Tibial artery (tissue), 4 donors: Measurements from ENCODE around the gene NCAM1.

Experiments used
- DNase-seq, 2 donors: peaks; one replicate each; pipeline ENCODE4 v3.0.0-alpha.2; 2019
- H3K27ac ChIP-seq, 2 donors: fragments of 200-600 bp; sonication (generic) in 1 of 2; 1 replicate in 1 of 2; 2 replicates in 1 of 2; pipeline ENCODE4 v1.5.1; 2018 to 2019; ENCODE audit warnings: mild to moderate bottlenecking in 1 of 2
- H3K27me3 ChIP-seq, 2 donors: fragments of 200-600 bp; sonication (generic) in 1 of 2; one replicate each; pipeline versions ENCODE4 v1.5.1 to v1.6.0; 2016 to 2019
- H3K36me3 ChIP-seq, 3 donors: fragments of 200-600 bp; sonication (generic) in 2 of 3; one replicate each; pipeline ENCODE4 v1.5.1; 2016 to 2019; ENCODE audit warnings: mild to moderate bottlenecking in 2 of 3
- H3K4me1 ChIP-seq, 4 donors: fragments of 200-600 bp; sonication (generic) in 2 of 4; 1 replicate in 3 of 4; 2 replicates in 1 of 4; pipeline ENCODE4 v1.5.1; 2016 to 2019
- H3K4me3 ChIP-seq, 2 donors: fragments of 200-600 bp; sonication (generic) in 1 of 2; 1 replicate in 1 of 2; 2 replicates in 1 of 2; pipeline ENCODE4 v1.5.1; 2018 to 2019; ENCODE audit warnings: mild to moderate bottlenecking in 2 of 2
- H3K9me3 ChIP-seq, 3 donors: fragments of 200-600 bp; sonication (generic) in 1 of 3; one replicate each; pipeline ENCODE4 v1.5.1; 2016 to 2019
- intact Hi-C: fragments of 100-400 bp; cut with DNase I; formaldehyde crosslinking; loops from one replicate; pipeline ENCODE4 v1.15.0; 2023; ENCODE audit warnings: low total_unique reads
- TF ChIP-seq, protein P1 (sequence below), 2 experiments: fragments of 200-600 bp in 1 of 2; fragments of 450-650 bp in 1 of 2; IDR thresholded peaks; one replicate each; pipeline ENCODE4 v1.5.1; 2017 to 2019; ENCODE audit warnings: antibody characterized with exemption in 2 of 2, mild to moderate bottlenecking in 1 of 2, moderate library complexity in 1 of 2

NCAM1 gene

DNA sequence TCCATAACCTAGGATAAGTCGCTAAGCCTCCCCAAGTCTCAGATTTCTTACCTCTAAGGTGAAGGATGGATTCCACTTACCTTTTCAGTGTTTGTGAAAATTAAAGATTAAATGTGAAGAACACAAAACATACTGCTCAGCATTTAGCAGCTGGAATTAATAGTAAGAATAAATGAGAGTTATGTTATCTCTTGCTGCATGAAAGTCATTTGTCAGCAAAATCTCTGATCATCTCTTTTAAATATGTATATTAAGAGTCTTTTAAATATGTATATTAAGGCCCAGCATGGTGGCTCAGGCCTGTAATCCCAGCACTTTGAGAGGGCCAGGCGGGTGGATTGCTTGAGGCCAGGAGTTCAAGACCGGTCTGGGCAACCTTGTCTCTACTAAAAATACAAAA lies 280.8 kb downstream of the NCAM1 start:
- Histone ChIP-seq H3K4me1 (peaks cover 0 to 12% (median 0%) of the 10 kb centered on the region in 4 donors), H3K27ac (no peak overlapping the region), H3K4me3 (no peak overlapping the region), H3K27me3 (no peaks in the 10 kb centered on the region), H3K36me3 (no peaks in the 10 kb centered on the region), H3K9me3 (no peaks in the 10 kb centered on the region)
- TF ChIP-seq, protein P1, sequence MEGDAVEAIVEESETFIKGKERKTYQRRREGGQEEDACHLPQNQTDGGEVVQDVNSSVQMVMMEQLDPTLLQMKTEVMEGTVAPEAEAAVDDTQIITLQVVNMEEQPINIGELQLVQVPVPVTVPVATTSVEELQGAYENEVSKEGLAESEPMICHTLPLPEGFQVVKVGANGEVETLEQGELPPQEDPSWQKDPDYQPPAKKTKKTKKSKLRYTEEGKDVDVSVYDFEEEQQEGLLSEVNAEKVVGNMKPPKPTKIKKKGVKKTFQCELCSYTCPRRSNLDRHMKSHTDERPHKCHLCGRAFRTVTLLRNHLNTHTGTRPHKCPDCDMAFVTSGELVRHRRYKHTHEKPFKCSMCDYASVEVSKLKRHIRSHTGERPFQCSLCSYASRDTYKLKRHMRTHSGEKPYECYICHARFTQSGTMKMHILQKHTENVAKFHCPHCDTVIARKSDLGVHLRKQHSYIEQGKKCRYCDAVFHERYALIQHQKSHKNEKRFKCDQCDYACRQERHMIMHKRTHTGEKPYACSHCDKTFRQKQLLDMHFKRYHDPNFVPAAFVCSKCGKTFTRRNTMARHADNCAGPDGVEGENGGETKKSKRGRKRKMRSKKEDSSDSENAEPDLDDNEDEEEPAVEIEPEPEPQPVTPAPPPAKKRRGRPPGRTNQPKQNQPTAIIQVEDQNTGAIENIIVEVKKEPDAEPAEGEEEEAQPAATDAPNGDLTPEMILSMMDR (IDR thresholded peaks at IDR 0.05), result no peak
- no peak for DNase-seq
- intact Hi-C loops, result no loop called here

DNA sequence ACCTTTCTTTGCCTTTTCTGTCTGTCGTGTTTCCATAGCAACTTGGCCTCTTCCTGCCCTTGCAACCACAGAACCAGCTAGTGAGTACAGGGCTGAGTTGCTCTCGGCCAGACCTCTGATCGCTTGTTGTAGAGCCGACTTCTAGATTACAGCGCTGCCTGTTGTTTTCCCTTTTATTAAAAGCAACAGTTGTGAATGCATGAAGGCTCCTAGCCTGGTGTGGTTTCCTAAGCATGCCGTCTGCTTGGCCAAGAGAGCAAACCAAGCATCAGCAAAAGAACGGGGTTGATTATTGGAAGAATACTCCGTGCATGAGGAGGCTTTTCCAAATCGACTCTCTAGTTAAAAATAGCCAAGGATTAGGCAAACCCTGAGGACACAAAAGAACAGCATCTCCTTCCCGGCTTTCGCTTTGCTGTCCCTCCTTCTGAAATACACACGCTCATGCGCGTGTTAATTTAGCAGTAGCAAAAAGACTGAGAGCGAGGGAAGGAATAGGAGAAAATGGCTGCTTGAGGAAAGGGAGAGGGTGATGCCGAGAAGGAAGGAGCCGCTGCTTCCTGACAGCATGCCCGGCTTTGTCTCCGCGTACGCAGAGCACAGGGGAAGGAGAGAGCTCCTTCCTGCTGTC lies 281.7 kb downstream of the NCAM1 start:
- Histone ChIP-seq H3K27ac (peak overlapping the region; percentile 21 to 31), H3K4me3 (peak overlapping the region; percentile 43 to 47)

DNA sequence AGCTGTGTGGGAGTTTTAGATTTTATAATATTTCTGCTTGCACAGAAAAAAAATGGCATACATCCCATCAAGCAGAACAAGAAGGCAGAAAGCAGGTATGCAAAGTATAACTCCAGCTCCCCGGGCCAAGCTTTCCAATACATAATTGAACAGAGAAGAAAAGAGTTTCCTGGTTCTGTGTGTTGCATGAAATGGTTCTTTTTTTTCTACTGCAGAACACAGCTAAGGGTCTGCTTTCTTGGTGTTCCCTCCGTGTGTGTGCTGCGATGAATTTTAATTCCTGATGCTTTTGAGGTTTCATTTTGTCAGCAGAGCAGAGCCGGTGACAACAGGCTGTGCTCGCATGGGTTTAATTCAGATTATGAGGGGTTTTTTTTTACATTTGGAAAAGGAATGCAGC lies 282.5 kb downstream of the NCAM1 start:
- H3K27me3 ChIP-seq, result no peaks in the 10 kb centered on the region
- DNase-seq, result no peak
- peaks cover 0 to 12% (median 0%) of the 10 kb centered on the region in 4 donors for H3K4me1 ChIP-seq
- intact Hi-C loops, result no loop called here
- TF ChIP-seq, protein P1 (IDR thresholded peaks at IDR 0.05), result no peak
- H3K27ac ChIP-seq, result no peak overlapping the region
- no peak overlapping the region for H3K4me3 ChIP-seq
- H3K9me3 ChIP-seq, result no peaks in the 10 kb centered on the region
- no peaks in the 10 kb centered on the region for H3K36me3 ChIP-seq

More for the DNA sequence above, 281.7 kb downstream of the NCAM1 start:
- H3K4me1 ChIP-seq, result peaks cover 0 to 12% (median 0%) of the 10 kb centered on the region in 4 donors
- H3K27me3 ChIP-seq, result no peaks in the 10 kb centered on the region
- intact Hi-C loops, result no loop called here
- H3K9me3 ChIP-seq, result no peaks in the 10 kb centered on the region
- H3K36me3 ChIP-seq, result no peaks in the 10 kb centered on the region
- TF ChIP-seq, protein P1 (IDR thresholded peaks at IDR 0.05), result no peak
- DNase-seq, result no peak

DNA sequence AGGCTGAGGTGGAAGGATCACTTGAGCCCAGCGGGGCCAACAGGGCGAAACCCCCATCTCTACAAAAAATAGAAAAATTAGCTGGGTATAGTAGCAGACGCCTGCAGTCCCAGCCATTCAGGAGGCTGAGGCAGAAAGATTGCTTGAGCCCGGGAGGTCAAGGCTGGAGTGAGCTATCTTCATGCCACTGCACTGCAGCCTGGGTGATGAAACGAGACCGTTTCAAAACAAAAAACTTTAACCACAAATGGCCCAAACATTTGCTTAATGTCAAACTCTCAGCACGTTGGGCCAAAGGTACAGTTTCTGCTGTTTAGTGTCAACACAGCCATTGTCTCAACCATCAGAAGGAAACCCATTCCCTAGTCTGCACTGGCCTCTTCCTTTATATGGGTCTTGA lies 284.0 kb downstream of the NCAM1 start:
- H3K27ac ChIP-seq, result no peak overlapping the region
- H3K27me3 ChIP-seq, result no peaks in the 10 kb centered on the region
- no peaks in the 10 kb centered on the region for H3K36me3 ChIP-seq
- DNase-seq, result no peak
- peaks cover 0 to 12% (median 0%) of the 10 kb centered on the region in 4 donors for H3K4me1 ChIP-seq
- TF ChIP-seq, protein P1 (IDR thresholded peaks at IDR 0.05), result no peak
- intact Hi-C loops, result no loop called here
- no peaks in the 10 kb centered on the region for H3K9me3 ChIP-seq
- no peak overlapping the region for H3K4me3 ChIP-seq

DNA sequence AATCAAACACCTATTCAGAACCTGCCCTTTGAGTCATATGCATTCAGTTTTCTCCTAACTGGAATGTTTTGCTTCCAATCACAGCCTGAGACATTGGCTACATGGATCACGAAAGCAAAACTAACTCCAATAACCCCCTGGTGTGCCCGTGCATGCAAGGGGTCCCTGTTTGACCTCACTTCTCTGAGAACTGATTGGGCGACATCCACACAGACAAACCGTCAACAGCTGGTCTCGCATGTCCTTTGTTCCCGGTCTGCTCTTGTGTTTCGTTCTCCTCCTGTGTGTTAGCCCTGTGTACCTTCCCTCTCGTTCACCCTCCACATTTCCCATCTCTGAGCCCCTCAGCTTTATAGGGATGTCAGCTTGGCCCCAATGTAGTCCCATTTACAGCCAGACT lies 286.0 kb downstream of the NCAM1 start:
- DNase-seq, result no peak
- no peak overlapping the region for H3K27ac ChIP-seq
- no peak overlapping the region for H3K4me3 ChIP-seq
- no peaks in the 10 kb centered on the region for H3K36me3 ChIP-seq
- intact Hi-C loops, result no loop called here
- no peaks in the 10 kb centered on the region for H3K27me3 ChIP-seq
- TF ChIP-seq, protein P1 (IDR thresholded peaks at IDR 0.05), result no peak
- no peaks in the 10 kb centered on the region for H3K9me3 ChIP-seq
- H3K4me1 ChIP-seq, result peaks cover 0 to 12% (median 0%) of the 10 kb centered on the region in 4 donors
